HCT116 (cell line): ENCODE measurements around the gene ZNF521.

Experiments
- CTCF ChIP-seq, 3 experiments: fragments of 200-600 bp in 1 of 3; sonication (generic) in 1 of 3; IDR thresholded peaks in 2 of 3; conservative IDR thresholded peaks in 1 of 3; 2 replicates each; pipeline ENCODE4 v1.5.1; 2012 to 2017; ENCODE audit warnings: low read depth in 2 of 3, low read length in 2 of 3, antibody characterized with exemption in 1 of 3, borderline replicate concordance in 1 of 3, control low read depth in 1 of 3, mild to moderate bottlenecking in 1 of 3, mixed read lengths in 1 of 3, mixed run types in 1 of 3, moderate library complexity in 1 of 3; ENCODE audit not compliant: insufficient read depth in 1 of 3
- MAX ChIP-seq: IDR thresholded peaks from 2 replicates; pipeline ENCODE4 v1.6.1; 2012
- POLR2A ChIP-seq: IDR thresholded peaks from 2 replicates; pipeline ENCODE4 v1.7.0; 2011; ENCODE audit warnings: borderline replicate concordance; ENCODE audit not compliant: insufficient read depth, insufficient read length; ENCODE audit errors: extremely low read depth
- RAD21 ChIP-seq: IDR thresholded peaks from 2 replicates; pipeline ENCODE4 v1.6.1; 2012; ENCODE audit warnings: low read depth, mild to moderate bottlenecking
- REST ChIP-seq: IDR thresholded peaks from 2 replicates; pipeline ENCODE4 v1.6.1; 2012; ENCODE audit warnings: low read depth

- no peak for TF ChIP-seq RAD21
- TF ChIP-seq REST = no peak
- no peak for TF ChIP-seq POLR2A
- no peak for TF ChIP-seq CTCF (IDR thresholded peaks at IDR 0.05 in 2 of 3, conservative IDR thresholded peaks at IDR 0.05 in 1 of 3; ENCODE audit: borderline replicate concordance in 1 of 3, insufficient read depth in 1 of 3, low read depth in 2 of 3, low read length in 2 of 3)
- TF ChIP-seq MAX = no peak
These were observed 25.5 kb downstream of the ZNF521 start for GRCh38 chr18:25326361-25326952.
